K562 (cell line): ENCODE results near the gene ZNRD2. TPM values are rescaled to one million over a fixed set of nuclear protein-coding genes. Genes with fewer than 3 reads are reported as not detected.

Experiments
- BRCA1 ChIP-seq, 2 experiments: fragments of 450-650 bp in 1 of 2; sonication (generic) in 1 of 2; formaldehyde crosslinking in 1 of 2; IDR thresholded peaks; 2 replicates each; pipeline versions ENCODE4 v1.5.0 to v1.6.1; 2017 to 2020; ENCODE audit warnings: mild to moderate bottlenecking in 1 of 2, missing genetic modification reagents in 1 of 2
- C11orf30 ChIP-seq: fragments of 450-650 bp; IDR thresholded peaks from 2 replicates; pipeline ENCODE4 v1.6.1; 2016; ENCODE audit warnings: low read depth, mild to moderate bottlenecking
- ETS1 ChIP-seq: conservative IDR thresholded peaks from 2 replicates; pipeline ENCODE4 v1.6.1; 2011; ENCODE audit warnings: low read depth, mild to moderate bottlenecking, low read length; ENCODE audit not compliant: control insufficient read depth
- FUS ChIP-seq: fragments of 200-400 bp; formaldehyde crosslinking; optimal IDR thresholded peaks from 2 replicates; pipeline ENCODE3; 2017; ENCODE audit warnings: low read depth, low read length
- HOMEZ ChIP-seq: fragments of 250-450 bp; sonication (Bioruptor Pico); IDR thresholded peaks from 2 replicates; pipeline ENCODE4 v1.4.0; 2020; ENCODE audit warnings: mild to moderate bottlenecking, moderate library complexity
- KAT7 ChIP-seq: sonication (generic); formaldehyde crosslinking; IDR thresholded peaks from 2 replicates; pipeline ENCODE4 v1.8.0; 2022; ENCODE audit warnings: missing genetic modification reagents, mild to moderate bottlenecking, borderline replicate concordance
- PHF8 ChIP-seq: fragments of 200-600 bp; sonication (generic); IDR thresholded peaks from 2 replicates; pipeline ENCODE4 v1.6.1; 2012; ENCODE audit warnings: mixed run types, mild to moderate bottlenecking, inconsistent platforms, low read length, moderate library complexity, borderline replicate concordance
- POLR2G ChIP-seq: fragments of 200-400 bp; formaldehyde crosslinking; IDR thresholded peaks from 2 replicates; pipeline ENCODE4 v1.6.1; 2017; ENCODE audit warnings: low read depth, mild to moderate bottlenecking, antibody characterized with exemption, low read length, moderate library complexity
- RBFOX2 ChIP-seq: fragments of 200-400 bp; formaldehyde crosslinking; IDR thresholded peaks from 2 replicates; pipeline ENCODE4 v1.6.1; 2017; ENCODE audit warnings: low read depth, mild to moderate bottlenecking, low read length, moderate library complexity
- WHSC1 ChIP-seq: IDR thresholded peaks from one replicate; pipeline ENCODE4 v1.6.1; 2012; ENCODE audit warnings: low read length, control low read depth, inconsistent platforms
- ZBTB34 ChIP-seq: fragments of 250-450 bp; sonication (Bioruptor Pico); IDR thresholded peaks from 2 replicates; pipeline ENCODE4 v1.8.0; 2021; ENCODE audit warnings: mild to moderate bottlenecking, moderate library complexity
- ZMIZ1 ChIP-seq, 2 experiments: fragments of 150-350 bp in 1 of 2; IDR thresholded peaks; 2 replicates each; pipeline ENCODE4 v1.6.1; 2012 to 2016; ENCODE audit warnings: low read depth in 2 of 2, low read length in 2 of 2, mild to moderate bottlenecking in 1 of 2, moderate library complexity in 1 of 2
- ZNF263 ChIP-seq: sonication (generic); formaldehyde crosslinking; IDR thresholded peaks from 2 replicates; pipeline ENCODE4 v1.8.0; 2022; ENCODE audit warnings: mild to moderate bottlenecking, missing genetic modification reagents, borderline replicate concordance
- polyA plus RNA-seq, 8 experiments: library from polyadenylated mRNA; depleted of rRNA in 4 of 8; stranded (reverse) in 5 of 8; unstranded in 3 of 8; fragments of >200 nt; fragmentation: Nextera tagmentation in 2 of 8; fragmentation: Illumina TruSeq in 1 of 8; extraction: Ambion mirVana in 2 of 8; extraction: Trizol in 1 of 8; gene quantifications; 2 replicates each; pipeline versions ENCODE4 v1.2.1 to v1.2.3, GENCODE V29; 2011 to 2014; ENCODE audit warnings: inconsistent platforms in 1 of 8, missing spikeins in 1 of 8
- total RNA-seq, 7 experiments: library from RNA; depleted of rRNA in 6 of 7; stranded (reverse); fragments of >200 nt in 6 of 7; fragmentation: Illumina TruSeq in 2 of 7; extraction: Trizol in 2 of 7; gene quantifications; 2 replicates each; pipeline versions ENCODE4 v1.2.1 to v1.2.3, GENCODE V29; 2011 to 2021; ENCODE audit warnings: low replicate concordance in 1 of 7

The ZNRD2 gene
- total and polyA plus RNA-seq, 9 of the 15 experiments (the other 6 are each of a cell fraction or from before 2014, with no cell fraction given): 13.4 to 129 (median 60.4) TPM

DNA sequence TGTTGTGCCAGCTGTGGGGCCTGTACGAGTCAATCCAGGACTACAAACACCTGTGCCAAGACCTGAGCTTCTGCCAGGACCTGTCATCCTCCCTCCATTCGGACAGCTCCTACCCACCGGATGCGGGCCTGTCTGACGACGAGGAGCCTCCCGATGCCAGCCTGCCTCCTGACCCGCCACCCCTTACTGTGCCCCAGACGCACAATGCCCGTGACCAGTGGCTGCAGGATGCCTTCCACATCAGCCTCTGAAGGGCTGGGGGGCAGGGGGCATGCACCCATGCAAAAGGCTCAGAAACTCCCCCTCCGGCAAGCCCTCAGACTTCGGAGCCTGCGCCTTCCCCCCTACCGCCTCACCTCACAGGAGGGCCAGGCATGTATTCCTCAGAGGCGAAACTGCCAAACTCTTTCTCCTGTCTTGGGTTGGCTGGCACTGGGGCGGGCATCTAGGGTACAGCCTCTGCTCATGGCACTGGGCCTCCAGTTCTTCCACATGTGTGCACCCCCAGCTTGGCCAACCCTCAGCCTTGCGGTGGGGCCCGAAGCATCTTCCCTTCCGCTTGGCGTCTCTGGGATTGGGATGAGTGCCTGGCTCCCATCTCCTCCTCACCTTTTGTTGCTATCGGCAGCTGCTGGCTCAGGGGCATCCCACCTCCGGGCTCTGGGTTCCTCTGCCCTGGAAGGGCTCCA, 3.3 kb downstream of the ZNRD2 start (continued):
- TF ChIP-seq KAT7 (CRISPR knock-in tag) (0 out of 2 replicates have a peak, but pooled peaks have one; percentile 0), ETS1 (no peak), WHSC1 (no peak), RBFOX2 (peak; percentile 47; the same call in 1 of the 2 replicates), C11orf30 (no peak), HOMEZ (no peak), ZBTB34 (CRISPR knock-in tag) (no peak), POLR2G (peak; percentile 54; the same call in 1 of the 2 replicates), BRCA1 (IDR thresholded peaks at IDR 0.05) (no peak), BRCA1 (CRISPR knock-in tag; IDR thresholded peaks at IDR 0.05) (0 out of 2 replicates have a peak, but pooled peaks have one; percentile 44), ZMIZ1 (IDR thresholded peaks at IDR 0.05; ENCODE audit: low read depth in 2 of 2, low read length in 2 of 2) (no peak), ZNF263 (CRISPR knock-in tag) (no peak), FUS (no peak), PHF8 (no peak)
